GM18526 (cell line): ENCODE results near the gene CIART.
A peak's percentile ranks its signal among the peaks of the same experiment; 100 is the strongest.

Source experiments
- POLR2A ChIP-seq: IDR thresholded peaks from 3 replicates; pipeline ENCODE4 v1.6.1; 2011; ENCODE audit not compliant: insufficient read length; ENCODE audit errors: extremely low read depth

Gene CIART, protein sequence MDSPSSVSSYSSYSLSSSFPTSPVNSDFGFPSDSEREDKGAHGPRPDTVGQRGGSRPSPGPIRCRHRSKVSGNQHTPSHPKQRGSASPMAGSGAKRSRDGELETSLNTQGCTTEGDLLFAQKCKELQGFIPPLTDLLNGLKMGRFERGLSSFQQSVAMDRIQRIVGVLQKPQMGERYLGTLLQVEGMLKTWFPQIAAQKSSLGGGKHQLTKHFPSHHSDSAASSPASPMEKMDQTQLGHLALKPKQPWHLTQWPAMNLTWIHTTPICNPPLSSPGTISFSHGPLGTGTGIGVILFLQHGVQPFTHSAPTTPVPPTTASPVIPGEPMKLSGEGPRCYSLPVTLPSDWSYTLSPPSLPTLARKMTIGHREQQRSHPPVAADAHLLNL

DNA sequence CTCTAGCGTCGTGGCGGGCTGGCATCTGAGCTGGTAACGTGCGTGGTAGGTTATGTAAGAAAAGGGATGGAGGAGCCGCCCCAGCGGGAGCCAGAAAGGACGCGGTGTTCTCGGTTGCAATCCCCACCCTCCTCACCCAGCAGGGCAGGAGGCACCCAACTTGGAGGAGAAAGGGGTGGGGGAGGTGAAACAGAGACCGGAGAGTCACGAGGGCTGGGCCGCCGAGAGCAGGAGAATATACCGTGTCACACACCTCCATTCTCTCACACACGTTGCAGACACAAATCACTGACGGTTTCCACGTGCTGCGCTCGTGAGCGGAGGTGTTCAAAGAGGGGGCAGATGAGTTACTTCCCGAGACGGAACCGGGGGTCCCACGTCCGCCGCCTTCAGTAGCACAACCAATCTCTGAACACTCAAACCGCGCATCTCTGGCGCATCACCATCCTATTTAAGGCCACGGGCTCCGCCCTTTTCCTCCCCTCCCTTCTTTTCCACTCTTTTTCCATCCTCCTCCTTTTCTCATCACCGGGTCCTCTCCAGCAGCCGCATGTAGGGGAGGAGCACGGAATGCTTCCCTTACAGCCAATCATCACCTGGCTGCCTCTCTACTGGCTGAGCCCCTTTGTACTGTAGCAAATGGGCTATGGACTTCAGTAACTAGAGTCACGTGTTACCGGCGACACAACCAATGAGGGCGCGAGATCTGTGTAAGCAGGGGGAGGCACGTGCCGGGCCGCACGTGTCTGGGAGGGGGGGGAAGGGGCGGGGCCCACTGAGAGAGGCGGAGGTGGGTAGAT lies at the start of gene CIART:
TSS of gene CIART (plus strand) at position 797 of the 800 bp plus-strand sequence. CDS start 714 bp downstream, outside the sequence.
- no peak for TF ChIP-seq POLR2A

DNA sequence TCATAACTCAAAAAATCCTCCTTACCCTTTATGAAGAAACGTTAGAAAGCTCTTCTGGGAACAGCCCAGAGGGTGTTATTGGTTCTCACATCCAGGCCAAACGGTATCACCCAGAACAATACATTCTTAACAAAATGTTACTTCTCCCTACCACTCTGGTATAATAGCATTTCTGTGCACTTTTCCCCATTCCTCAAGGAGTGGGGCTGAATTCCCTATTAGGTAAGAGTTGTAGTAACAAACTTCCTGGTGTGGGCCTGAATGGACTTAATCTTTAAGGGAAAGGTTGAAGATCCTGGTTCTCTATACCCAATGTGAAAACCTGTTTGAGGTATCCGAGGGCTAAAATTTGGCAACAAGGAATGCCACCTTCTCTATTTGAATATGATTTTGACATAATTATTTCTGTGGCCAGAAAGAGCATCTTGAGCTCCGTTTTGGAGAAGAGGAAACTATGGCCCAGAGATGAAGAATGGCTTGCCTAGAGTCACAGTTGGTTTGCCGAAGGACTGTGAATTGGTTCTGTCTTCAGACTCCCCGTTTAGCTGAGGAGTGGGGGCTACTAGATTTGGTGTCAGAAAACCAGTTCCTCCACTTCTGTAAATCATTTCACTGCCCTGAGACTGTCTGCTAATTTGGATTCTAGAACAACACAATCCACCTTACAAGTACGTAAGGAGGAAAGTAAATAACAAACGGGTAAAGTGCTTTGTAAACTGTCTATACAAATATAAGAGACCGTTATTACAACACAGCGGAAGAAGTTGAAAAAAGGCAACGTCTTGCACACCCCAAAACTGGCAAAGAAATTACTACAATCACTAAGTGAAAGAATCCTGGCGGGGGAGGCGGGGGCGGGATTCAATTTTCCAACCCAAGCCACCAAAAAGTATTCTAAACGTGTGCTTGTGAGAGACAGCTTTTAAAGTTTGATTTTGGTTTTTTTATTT lies 48.7 kb upstream of the CIART start:
- TF ChIP-seq POLR2A, result no peak

DNA sequence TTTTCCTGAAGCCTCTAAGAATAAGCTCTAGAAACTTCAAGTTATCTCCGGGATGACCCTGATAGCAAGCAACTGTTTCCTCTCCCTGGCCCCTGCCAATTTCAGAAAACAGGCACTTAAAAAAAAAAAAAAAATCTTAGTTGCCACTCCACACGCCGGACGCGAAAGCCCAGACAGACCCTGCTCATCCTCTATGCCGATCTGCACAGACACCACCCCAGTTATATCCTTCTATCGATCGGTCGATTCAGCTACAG lies 48.1 kb upstream of the CIART start:
- TF ChIP-seq POLR2A, result no peak

DNA sequence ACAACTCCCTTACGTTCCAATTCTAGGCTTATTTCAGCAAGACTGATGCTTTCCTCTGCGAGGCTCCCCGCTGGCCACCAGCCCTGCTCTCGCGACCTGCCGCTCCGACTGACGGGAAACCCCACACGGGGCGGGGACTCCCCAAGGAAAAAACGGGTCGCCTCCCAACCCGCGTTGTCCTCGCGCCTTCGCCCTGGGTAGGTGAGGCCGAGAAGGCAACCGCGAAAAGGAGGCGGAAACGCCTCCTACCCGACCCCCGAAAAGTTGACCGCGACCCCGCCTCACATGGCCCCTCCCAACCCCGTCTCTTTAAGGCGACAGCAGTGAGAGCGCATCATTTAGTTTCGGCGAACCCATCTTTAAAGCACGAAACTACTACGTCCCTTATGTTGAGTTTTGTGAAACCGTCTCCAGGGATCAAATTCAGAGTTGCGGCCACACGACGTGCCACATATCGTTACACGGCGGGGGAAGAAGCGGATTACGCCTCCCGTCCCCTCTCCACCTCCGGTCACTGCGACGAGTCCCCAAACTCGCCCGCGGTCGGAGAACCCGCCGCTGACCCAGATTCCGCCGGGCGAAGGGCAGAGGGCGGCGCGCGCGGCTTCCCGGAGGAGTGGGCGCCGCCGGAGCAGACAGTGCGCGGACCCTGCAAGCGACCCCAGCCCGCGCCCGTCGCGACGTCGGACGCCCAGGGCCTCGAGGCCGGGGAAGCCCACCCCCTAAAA lies 47.6 kb upstream of the CIART start:
- TF ChIP-seq POLR2A, result peak; percentile 92

DNA sequence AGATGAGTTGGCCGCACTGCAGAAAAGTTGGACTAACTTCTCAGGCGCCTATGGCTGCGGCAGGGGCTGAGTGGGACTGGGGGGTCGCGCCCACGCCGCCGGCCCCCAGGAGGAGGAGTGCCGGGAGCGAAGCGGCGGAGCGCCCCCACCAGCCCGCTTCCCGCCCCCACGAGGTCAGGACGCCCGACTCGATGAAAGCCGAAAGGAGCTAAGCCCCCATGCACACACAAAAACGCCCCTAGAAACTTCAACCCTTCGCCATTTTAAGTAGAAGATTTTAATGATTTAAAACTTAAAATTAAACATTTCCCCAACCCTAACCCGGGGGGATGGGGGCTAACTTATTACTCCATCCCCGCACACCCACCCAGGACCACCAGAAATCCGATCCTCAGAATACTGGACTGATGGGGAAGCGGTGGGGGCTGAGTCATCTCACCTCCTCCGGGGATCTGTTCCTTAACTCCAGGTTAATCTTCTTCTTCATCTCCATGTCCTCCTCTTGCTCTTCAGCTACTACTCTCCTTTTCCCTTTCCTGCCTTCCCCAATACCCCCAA lies 47.0 kb upstream of the CIART start:
- no peak for TF ChIP-seq POLR2A

DNA sequence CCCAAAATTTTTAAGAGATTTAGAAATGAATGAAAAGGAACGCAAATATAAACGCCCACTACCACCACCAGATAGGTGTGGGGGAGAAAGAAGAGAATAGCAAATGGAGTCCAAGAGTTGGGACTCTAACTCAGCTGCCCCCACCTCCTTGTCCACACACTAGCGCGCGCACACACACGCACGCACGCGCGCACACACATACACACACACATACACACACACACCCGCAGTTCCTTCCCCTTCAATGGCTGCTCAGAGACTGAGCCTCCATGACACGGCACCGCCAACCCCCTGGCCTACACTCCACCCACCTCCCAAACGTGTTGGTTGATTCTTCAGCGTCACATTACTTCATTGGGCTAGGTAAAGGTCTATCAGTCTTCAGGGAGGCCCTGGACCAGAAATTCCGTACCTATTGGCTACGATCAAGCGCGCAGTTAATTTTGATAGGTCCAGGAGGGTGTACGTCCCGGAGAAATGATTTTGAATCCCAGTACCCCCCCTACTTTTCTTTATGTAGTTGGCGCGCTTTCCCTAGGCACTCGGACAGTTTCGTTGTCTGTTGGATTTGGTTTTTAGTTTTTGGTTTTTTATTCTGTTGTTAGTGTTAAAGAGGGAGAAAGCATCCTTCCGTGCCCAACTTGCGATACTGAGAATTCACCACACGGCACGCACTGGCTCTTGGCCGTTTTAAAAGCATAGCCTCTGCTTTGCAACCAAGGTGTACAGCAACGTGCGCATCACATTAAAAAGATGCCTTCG lies 46.3 kb upstream of the CIART start, which contains the start of gene ANP32E:
TSS of gene ANP32E (minus strand) at position 261 of the 762 bp plus-strand sequence. CDS start 326 bp downstream, outside the sequence.
- TF ChIP-seq POLR2A, result peak; percentile 95

DNA sequence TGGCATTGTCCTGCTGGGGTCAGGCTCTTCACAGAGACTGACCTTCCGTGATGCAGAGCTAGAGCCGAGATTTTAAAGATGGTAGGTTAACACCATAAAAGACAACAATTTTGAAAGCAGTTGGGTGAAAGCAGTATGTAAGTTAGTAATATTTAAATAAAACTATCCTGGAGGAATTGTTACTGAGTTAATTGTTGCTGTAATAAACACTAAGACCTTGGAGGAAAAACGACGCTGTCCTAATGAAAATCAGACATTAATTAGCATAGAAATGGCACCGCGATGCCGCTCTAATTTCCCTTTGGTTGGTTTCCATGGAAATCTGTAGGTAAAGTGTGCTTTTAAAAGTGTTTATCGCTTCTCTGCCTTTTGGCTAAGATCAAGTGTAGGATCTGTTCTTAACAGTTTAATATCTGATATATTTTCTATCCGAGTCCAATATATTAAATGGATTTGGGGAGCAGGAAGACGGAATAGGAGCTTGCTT lies 45.7 kb upstream of the CIART start:
- TF ChIP-seq POLR2A, result no peak

DNA sequence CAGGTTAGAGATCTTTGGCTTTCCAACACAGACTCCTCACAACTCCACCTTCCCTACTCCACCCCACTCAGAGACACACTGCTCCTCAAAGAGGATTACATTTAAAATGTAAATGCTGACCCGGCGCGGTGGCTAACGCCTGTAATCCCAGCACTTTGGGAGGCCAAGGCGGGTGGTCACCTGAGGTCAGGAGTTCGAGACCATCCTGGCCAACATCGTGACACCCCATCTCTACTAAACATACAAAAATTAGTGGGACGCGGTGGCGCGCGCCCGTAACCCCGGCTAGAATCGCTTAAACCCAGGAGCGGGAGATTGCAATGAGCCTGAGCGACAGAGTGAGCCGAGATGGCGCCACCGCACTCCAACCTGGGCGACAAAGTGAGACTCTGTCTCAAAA lies 44.6 kb upstream of the CIART start:
- TF ChIP-seq POLR2A, result no peak

DNA sequence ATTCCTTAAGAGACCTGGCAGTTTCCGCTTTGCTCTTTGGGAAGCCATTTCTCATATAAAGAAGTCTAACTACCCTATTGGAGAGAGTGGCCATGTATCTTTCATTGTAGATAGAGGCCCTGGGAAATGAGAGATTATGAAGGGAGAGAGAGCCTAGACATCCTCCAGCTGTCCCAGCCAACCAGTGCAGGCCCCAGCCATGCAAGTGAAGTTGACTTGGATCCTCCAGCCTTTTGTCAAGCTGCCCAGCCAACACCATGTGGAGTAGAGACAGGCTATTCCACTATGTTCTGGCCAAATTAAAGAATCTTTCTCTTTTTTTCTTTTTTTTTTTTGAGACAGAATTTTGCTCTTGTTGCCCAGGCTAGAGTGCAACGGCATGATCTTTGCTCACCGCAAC lies 39.4 kb upstream of the CIART start:
- TF ChIP-seq POLR2A, result no peak

DNA sequence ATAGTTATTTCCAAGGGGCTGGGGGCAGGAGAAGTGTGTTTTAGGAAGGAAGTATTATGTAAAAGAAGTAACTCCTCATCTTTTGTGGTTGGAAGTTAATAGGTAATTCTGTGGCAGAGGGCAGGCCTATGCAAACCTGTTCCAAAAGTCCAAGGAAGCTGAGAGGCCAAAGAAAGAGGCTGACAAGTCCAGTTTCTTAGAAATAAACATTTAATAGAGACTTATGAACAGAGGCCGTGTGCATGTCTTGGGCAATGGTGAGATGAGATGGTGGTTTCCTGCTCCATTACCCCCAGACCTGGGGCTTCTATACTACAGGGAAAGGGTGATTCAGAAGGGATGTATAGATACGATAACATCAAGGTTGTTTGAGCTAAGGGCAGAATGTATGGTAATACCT lies 32.4 kb upstream of the CIART start:
- TF ChIP-seq POLR2A, result no peak

DNA sequence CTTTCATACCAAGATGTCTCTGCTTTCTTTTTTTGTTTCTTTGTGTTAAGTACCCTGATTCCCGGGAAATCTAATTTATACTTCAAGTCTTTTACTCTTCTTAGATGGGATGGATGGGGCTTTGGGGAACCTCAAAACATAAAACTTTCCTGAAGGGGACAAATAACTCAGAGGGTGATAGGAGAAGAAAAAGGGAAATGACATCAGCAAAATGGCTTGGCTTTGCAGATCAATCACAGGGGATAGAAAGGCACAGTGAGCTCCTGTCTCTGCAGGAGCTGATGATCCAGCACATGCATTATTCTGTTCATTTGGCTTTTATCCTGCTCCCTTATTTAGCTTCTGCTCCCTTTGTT lies 26.2 kb upstream of the CIART start:
- TF ChIP-seq POLR2A, result no peak

DNA sequence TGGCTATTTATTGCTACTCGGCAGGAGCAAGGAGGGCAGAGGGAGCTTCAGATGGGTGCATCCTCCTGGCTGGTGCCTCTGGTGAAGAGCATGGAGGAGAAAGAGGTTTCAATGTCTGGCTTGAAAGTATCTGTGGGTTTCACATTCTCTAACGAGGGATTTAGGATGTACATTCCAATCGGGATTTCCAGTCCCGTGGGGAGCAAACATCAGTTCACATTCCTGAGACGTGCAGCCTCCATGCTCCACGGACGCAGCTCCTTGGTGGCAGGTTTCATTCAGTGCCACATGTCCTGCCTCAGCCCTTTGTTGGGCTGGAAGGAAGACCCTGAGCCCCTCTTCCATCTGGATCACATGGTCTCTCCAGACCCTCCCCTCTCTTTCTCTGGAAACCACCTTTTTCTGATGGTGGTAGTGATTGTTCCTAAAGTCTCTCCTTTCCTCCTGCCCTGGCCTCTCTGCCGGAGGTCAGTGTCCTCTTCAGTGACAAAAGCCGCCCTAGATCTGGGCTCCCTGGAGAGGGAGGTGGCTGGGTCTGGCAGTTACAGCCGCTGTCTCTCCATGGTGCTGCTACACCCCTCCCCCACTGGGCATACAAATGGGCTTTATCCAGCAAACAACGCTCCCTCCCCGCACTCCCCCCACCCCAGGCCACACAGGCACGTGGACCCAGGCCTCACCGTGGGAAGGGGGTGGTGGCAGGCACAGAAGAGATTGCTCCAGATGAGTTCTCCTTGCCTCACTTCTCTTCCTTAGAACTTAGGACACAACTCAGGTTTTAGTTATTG lies 25.6 kb upstream of the CIART start:
- TF ChIP-seq POLR2A, result no peak
